ENCODE data around the gene REN.

- TF ChIP-seq CTCF (conservative IDR thresholded peaks at IDR 0.05; ENCODE audit: low read length) (peak; percentile 39), EZH2phosphoT487 (IDR thresholded peaks at IDR 0.05; ENCODE audit: borderline replicate concordance) (no peak)
Measured at GRCh38 chr1:204112876-204113730, 53.0 kb downstream of the REN start.

All from Loucy (cell line).